Measurements from ENCODE around the gene RND1. TPM values are rescaled to one million over a fixed set of nuclear protein-coding genes. Genes with fewer than 3 reads are reported as not detected.
A peak's percentile ranks its signal among the peaks of the same experiment; 100 is the strongest.

The RND1 gene
- total RNA-seq, 4 donors from 2014 or later, result 0.68 to 3.0 (median 1.6) TPM

DNA sequence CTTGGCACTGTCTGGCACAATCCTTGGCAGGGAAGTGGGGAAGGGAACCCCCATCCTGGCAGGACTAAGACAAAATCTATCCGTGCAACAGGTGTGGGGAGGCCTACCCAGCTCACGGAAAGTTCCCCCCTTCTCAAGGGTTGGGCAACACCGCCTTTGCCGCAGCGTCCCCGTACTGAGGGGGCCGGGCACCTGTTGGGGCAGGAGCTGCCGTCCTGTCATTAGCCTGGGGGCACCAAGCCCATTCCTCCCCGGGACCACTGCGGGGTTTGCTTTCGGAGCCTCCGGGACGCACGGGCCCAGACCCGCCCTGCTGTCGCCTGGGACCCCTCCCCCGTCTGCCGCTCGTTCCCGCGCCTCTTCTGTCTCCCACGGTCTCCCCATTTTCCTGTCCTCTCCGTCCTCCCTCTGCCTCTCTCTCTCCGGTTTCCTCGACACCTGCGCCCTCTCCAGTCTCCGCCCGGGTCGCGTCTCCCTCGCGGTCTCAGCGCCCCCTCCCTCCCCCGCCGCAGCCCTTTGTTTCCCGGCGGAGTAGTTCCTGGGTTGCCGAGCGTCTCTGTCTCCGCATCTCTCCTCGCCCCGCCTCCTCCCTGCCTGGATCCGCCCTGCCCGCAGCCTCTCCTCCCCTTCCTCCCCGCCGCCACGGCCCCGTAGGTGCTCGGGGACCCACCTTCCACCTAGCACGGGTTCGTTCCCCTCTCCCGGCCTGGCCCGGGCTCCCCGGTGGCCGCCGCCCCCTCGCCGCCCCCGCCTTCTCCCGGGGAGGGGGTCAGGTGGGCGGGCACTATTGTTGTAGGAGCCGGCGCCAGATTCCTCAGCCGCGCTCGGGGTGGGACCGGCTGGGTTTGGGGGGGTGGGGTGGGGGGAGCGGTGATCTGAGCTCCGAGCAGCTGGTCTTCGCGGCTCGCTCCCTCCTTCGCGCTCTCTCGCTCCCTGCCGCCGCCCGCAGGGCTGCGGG lies 47.5 kb downstream of the RND1 start, which contains the start of gene CACNB3:
TSS of gene CACNB3 (plus strand) at position 624 of the 958 bp plus-strand sequence. CDS start 434 bp downstream, outside the sequence.
- Histone ChIP-seq H3K4me3 (replicated peaks in 1 of 3) (peak within 1 kb of the TSS; percentile 22 to 67 (median 66)), H3K4me1 (peaks cover 24 to 36% of the 10 kb centered on the region in 2 donors), H3K9me3 (no peaks in the 10 kb centered on the region), H3K27me3 (no peaks in the 10 kb centered on the region), H3K27ac (no peak within 1 kb of the TSS), H3K36me3 (no peaks in the 10 kb centered on the region)
- WGBS, 2 donors, result 1 to 3% methylated on average over 40 to 45 of the region's 79 CpGs
- peak; percentile 69 to 70 for DNase-seq
- intact Hi-C loops (cut with DNase I), result no loop called here
- peak in 1 of 2 donors; percentile 15 for TF ChIP-seq POLR2A (IDR thresholded peaks at IDR 0.05)
- TF ChIP-seq, protein P1, sequence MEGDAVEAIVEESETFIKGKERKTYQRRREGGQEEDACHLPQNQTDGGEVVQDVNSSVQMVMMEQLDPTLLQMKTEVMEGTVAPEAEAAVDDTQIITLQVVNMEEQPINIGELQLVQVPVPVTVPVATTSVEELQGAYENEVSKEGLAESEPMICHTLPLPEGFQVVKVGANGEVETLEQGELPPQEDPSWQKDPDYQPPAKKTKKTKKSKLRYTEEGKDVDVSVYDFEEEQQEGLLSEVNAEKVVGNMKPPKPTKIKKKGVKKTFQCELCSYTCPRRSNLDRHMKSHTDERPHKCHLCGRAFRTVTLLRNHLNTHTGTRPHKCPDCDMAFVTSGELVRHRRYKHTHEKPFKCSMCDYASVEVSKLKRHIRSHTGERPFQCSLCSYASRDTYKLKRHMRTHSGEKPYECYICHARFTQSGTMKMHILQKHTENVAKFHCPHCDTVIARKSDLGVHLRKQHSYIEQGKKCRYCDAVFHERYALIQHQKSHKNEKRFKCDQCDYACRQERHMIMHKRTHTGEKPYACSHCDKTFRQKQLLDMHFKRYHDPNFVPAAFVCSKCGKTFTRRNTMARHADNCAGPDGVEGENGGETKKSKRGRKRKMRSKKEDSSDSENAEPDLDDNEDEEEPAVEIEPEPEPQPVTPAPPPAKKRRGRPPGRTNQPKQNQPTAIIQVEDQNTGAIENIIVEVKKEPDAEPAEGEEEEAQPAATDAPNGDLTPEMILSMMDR (IDR thresholded peaks at IDR 0.05), result no peak

DNA sequence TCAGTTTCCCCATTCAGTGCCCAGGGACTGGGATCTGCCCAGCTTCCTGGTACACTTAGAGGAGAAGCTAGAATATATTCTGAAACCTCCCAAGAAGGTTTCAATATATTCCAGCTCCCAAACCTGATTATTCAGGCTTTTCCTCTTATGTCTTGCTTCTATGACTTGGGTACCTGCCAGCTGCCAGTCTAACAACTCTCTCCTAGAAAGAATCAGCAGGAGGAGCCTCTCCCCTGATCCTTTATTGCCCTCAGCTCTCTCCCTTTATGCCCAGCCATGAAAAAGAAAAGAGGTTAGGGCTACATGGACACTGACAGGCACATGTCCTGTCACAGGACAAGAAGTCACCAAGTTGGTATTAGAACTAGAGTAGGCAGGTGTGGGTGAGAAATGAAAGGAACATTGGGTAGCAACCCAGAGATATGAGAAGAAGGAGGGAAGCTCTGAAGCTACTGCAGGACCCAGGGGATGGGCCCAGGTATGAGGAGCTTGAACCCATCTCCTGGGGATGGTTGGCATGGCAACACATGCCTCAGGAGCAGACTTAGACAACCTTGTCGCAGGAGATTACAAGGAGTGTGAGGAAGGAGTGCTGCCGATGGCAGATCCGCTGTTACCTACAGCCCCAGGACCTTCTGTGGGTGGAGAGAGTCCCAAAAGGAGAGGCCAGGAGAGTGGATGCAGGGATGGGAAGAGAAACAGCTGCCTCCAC lies 49.4 kb downstream of the RND1 start:
- H3K4me3 ChIP-seq (replicated peaks in 1 of 3), result peak overlapping the region in 1 of 3 donors; percentile 66
- no peaks in the 10 kb centered on the region for H3K36me3 ChIP-seq
- intact Hi-C loops (cut with DNase I), result no loop called here
- H3K27me3 ChIP-seq, result no peaks in the 10 kb centered on the region
- TF ChIP-seq, protein P1 (IDR thresholded peaks at IDR 0.05), result no peak
- peak in 1 of 2 donors; percentile 16 for TF ChIP-seq POLR2A (IDR thresholded peaks at IDR 0.05)
- no peaks in the 10 kb centered on the region for H3K9me3 ChIP-seq
- 61 to 80% methylated on average over 3 of the region's 3 CpGs for WGBS, 2 donors
- H3K4me1 ChIP-seq, result peaks cover 24 to 31% of the 10 kb centered on the region in 2 donors
- H3K27ac ChIP-seq, result peak overlapping the region; percentile 78 to 90 (median 82)
- DNase-seq, result peak; percentile 86 to 89

- peak overlapping the region; percentile 78 to 90 (median 82) for H3K27ac ChIP-seq
Measured at GRCh38 chr12:48815126-48816110, 50.3 kb downstream of the RND1 start.

More at GRCh38 chr12:48815126-48816110, 50.3 kb downstream of the RND1 start:
- intact Hi-C loops (cut with DNase I), result no loop called here
- no peaks in the 10 kb centered on the region for H3K27me3 ChIP-seq
- no peaks in the 10 kb centered on the region for H3K9me3 ChIP-seq
- peak; percentile 78 to 82 for DNase-seq
- H3K4me3 ChIP-seq (replicated peaks in 1 of 3), result peak overlapping the region; percentile 66 to 87 (median 72)
- H3K4me1 ChIP-seq, result peaks cover 24 to 31% of the 10 kb centered on the region in 2 donors
- H3K36me3 ChIP-seq, result no peaks in the 10 kb centered on the region
- TF ChIP-seq, protein P1 (IDR thresholded peaks at IDR 0.05), result no peak
- TF ChIP-seq POLR2A (IDR thresholded peaks at IDR 0.05), result peak in 1 of 2 donors; percentile 79
- WGBS, 2 donors, result 1% methylated on average over 40 to 54 of the region's 54 CpGs

Data from thyroid gland (tissue), 4 donors.